Measurements from ENCODE around the gene SH2B3. TPM values are rescaled to one million over a fixed set of nuclear protein-coding genes. Genes with fewer than 3 reads are reported as not detected.

The SH2B3 gene
- total RNA-seq, 1 donor from 2014 or later = 2.8 TPM

GRCh38 chr12:111443586-111443985, 37.9 kb downstream of the SH2B3 start:
- Mint-ChIP-seq H3K36me3 (peaks cover 14% of the 10 kb centered on the region), H3K27me3 (ENCODE audit: insufficient read depth, low read depth) (peaks cover 2% of the 10 kb centered on the region), H3K27ac (no peak overlapping the region), H3K9me3 (no peaks in the 10 kb centered on the region), H3K4me3 (no peak overlapping the region), H3K4me1 (peaks cover 12% of the 10 kb centered on the region)
- DNase-seq (ENCODE audit: low spot score) = no peak
- no peak overlapping the region for H2AFZ ChIP-seq (replicated peaks)
- no peaks in the 10 kb centered on the region for H4K20me1 ChIP-seq (ENCODE audit: low read depth)
- no peak overlapping the region for H3K9ac ChIP-seq
- no peak overlapping the region for H3K27ac ChIP-seq
- no peak overlapping the region for H3K4me2 ChIP-seq
- no peaks in the 10 kb centered on the region for H3K79me2 ChIP-seq (ENCODE audit: low read depth)
- no peaks in the 10 kb centered on the region for H3K36me3 ChIP-seq
- TF ChIP-seq EZH2phosphoT487 (IDR thresholded peaks at IDR 0.05) (no peak), EZH2 (IDR thresholded peaks at IDR 0.05) (no peak)
- TF ChIP-seq, protein P1, sequence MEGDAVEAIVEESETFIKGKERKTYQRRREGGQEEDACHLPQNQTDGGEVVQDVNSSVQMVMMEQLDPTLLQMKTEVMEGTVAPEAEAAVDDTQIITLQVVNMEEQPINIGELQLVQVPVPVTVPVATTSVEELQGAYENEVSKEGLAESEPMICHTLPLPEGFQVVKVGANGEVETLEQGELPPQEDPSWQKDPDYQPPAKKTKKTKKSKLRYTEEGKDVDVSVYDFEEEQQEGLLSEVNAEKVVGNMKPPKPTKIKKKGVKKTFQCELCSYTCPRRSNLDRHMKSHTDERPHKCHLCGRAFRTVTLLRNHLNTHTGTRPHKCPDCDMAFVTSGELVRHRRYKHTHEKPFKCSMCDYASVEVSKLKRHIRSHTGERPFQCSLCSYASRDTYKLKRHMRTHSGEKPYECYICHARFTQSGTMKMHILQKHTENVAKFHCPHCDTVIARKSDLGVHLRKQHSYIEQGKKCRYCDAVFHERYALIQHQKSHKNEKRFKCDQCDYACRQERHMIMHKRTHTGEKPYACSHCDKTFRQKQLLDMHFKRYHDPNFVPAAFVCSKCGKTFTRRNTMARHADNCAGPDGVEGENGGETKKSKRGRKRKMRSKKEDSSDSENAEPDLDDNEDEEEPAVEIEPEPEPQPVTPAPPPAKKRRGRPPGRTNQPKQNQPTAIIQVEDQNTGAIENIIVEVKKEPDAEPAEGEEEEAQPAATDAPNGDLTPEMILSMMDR (IDR thresholded peaks at IDR 0.05) = no peak
- no peak overlapping the region for H3K4me3 ChIP-seq
- H3K4me1 ChIP-seq = no peaks in the 10 kb centered on the region
- no peaks in the 10 kb centered on the region for H3K27me3 ChIP-seq
- H3F3A ChIP-seq (ENCODE audit: low read depth) = no peaks in the 10 kb centered on the region
- H3K9me3 ChIP-seq (ENCODE audit: low read depth) = no peaks in the 10 kb centered on the region

- Histone ChIP-seq H3K27ac (peak overlapping the region; percentile 65), H3K9ac (no peak overlapping the region), H3K4me2 (no peak overlapping the region), H3K9me3 (ENCODE audit: low read depth) (no peaks in the 10 kb centered on the region), H2AFZ (replicated peaks) (no peak overlapping the region), H3K79me2 (ENCODE audit: low read depth) (no peaks in the 10 kb centered on the region), H3K4me1 (no peaks in the 10 kb centered on the region), H3K27me3 (no peaks in the 10 kb centered on the region), H4K20me1 (ENCODE audit: low read depth) (no peaks in the 10 kb centered on the region), H3K4me3 (no peak overlapping the region), H3F3A (ENCODE audit: low read depth) (no peaks in the 10 kb centered on the region), H3K36me3 (no peaks in the 10 kb centered on the region)
- H3K36me3 Mint-ChIP-seq = peaks cover 12% of the 10 kb centered on the region
- H3K4me1 Mint-ChIP-seq = peaks cover 10% of the 10 kb centered on the region
- H3K27me3 Mint-ChIP-seq (ENCODE audit: insufficient read depth, low read depth) = no peaks in the 10 kb centered on the region
- TF ChIP-seq EZH2phosphoT487 (IDR thresholded peaks at IDR 0.05) (no peak), EZH2 (IDR thresholded peaks at IDR 0.05) (no peak)
- TF ChIP-seq, protein P1 (IDR thresholded peaks at IDR 0.05) = no peak
- H3K9me3 Mint-ChIP-seq = no peaks in the 10 kb centered on the region
- no peak for DNase-seq (ENCODE audit: low spot score)
- no peak overlapping the region for H3K4me3 Mint-ChIP-seq
- H3K27ac Mint-ChIP-seq = no peak overlapping the region
Observed at GRCh38 chr12:111444314-111444924, 38.7 kb downstream of the SH2B3 start.

GRCh38 chr12:111444925-111445725, 39.4 kb downstream of the SH2B3 start:
- Histone ChIP-seq H2AFZ (replicated peaks) (no peak overlapping the region), H3K79me2 (ENCODE audit: low read depth) (no peaks in the 10 kb centered on the region), H3K27me3 (no peaks in the 10 kb centered on the region), H3K4me2 (no peak overlapping the region), H3K4me1 (no peaks in the 10 kb centered on the region), H3K9me3 (ENCODE audit: low read depth) (no peaks in the 10 kb centered on the region), H3K4me3 (no peak overlapping the region), H3K9ac (no peak overlapping the region), H3F3A (ENCODE audit: low read depth) (no peaks in the 10 kb centered on the region), H3K36me3 (no peaks in the 10 kb centered on the region), H4K20me1 (ENCODE audit: low read depth) (no peaks in the 10 kb centered on the region), H3K27ac (peak overlapping the region; percentile 65)
- Mint-ChIP-seq H3K27me3 (ENCODE audit: insufficient read depth, low read depth) (no peaks in the 10 kb centered on the region), H3K4me3 (no peak overlapping the region), H3K9me3 (no peaks in the 10 kb centered on the region), H3K4me1 (peaks cover 8% of the 10 kb centered on the region), H3K27ac (no peak overlapping the region), H3K36me3 (peaks cover 12% of the 10 kb centered on the region)
- DNase-seq (ENCODE audit: low spot score) = peak; percentile 36
- TF ChIP-seq EZH2phosphoT487 (IDR thresholded peaks at IDR 0.05) (no peak), EZH2 (IDR thresholded peaks at IDR 0.05) (no peak)
- TF ChIP-seq, protein P1 (IDR thresholded peaks at IDR 0.05) = no peak
